SK-N-SH (cell line): ENCODE results near the gene TNFRSF11A. TPM values are rescaled to one million over a fixed set of nuclear protein-coding genes. Genes with fewer than 3 reads are reported as not detected.

Experiments
- CTCF ChIA-PET: fragments of 300-600, 350-600 bp; formaldehyde crosslinking; extraction: SDS; loops from one replicate; lab custom pipeline; 2021; lab: Yijun Ruan, JAX
- POLR2A ChIA-PET: fragments of 350-600 bp; sonication (Branson Sonifier 250); formaldehyde crosslinking; extraction: SDS; loops from one replicate; lab custom pipeline; 2020; ENCODE audit warnings: antibody characterized with exemption, inconsistent platforms; lab: Yijun Ruan, JAX
- DNase-seq: peaks from one replicate; pipeline ENCODE4 v3.0.0; 2012
- H2AFZ ChIP-seq: fragments of 200-600 bp; sonication (generic); 2 replicates; pipeline ENCODE4 v1.8.1; 2016; ENCODE audit warnings: antibody characterized with exemption, mild to moderate bottlenecking, low read depth
- H3F3A ChIP-seq: fragments of 200-600 bp; sonication (generic); replicated peaks from 2 replicates; pipeline ENCODE3; 2016; ENCODE audit warnings: antibody characterized with exemption, mild to moderate bottlenecking; ENCODE audit not compliant: insufficient read depth
- H3K27ac ChIP-seq, 2 experiments: fragments of 200-500 bp in 1 of 2; fragments of 200-600 bp in 1 of 2; sonication (Bioruptor generic) in 1 of 2; sonication (generic), shearing (Covaris generic) in 1 of 2; 2 replicates each; pipeline versions ENCODE4 v1.5.1 to v1.6.1; 2014 to 2016; ENCODE audit warnings: low read depth in 2 of 2, inconsistent platforms in 1 of 2, low read length in 1 of 2, mild to moderate bottlenecking in 1 of 2, mixed read lengths in 1 of 2
- H3K27me3 ChIP-seq: fragments of 200-600 bp; sonication (generic), shearing (Covaris generic); 2 replicates; pipeline ENCODE4 v1.6.1; 2016; ENCODE audit warnings: mixed run types; ENCODE audit not compliant: insufficient read depth
- H3K36me3 ChIP-seq, 2 experiments: fragments of 200-500 bp in 1 of 2; fragments of 200-600 bp in 1 of 2; sonication (Bioruptor generic) in 1 of 2; sonication (generic) in 1 of 2; replicated peaks in 1 of 2; 2 replicates each; pipeline versions ENCODE3 to v1.5.1; 2014 to 2016; ENCODE audit warnings: low read length in 1 of 2, mild to moderate bottlenecking in 1 of 2; ENCODE audit not compliant: insufficient read depth in 2 of 2, control insufficient read depth in 1 of 2
- H3K4me1 ChIP-seq, 2 experiments: fragments of 200-500 bp in 1 of 2; fragments of 200-600 bp in 1 of 2; sonication (Bioruptor generic) in 1 of 2; sonication (generic), shearing (Covaris generic) in 1 of 2; 2 replicates each; pipeline versions ENCODE4 v1.5.1 to v1.6.1; 2014 to 2016; ENCODE audit warnings: low read depth in 1 of 2, low read length in 1 of 2, mixed run types in 1 of 2; ENCODE audit not compliant: insufficient read depth in 2 of 2, control insufficient read depth in 1 of 2
- H3K4me2 ChIP-seq: fragments of 200-600 bp; sonication (generic), shearing (Covaris generic); 2 replicates; pipeline ENCODE4 v1.6.1; 2017; ENCODE audit warnings: mixed run types
- H3K4me3 ChIP-seq, 2 experiments: fragments of 200-500 bp in 1 of 2; fragments of 200-600 bp in 1 of 2; sonication (Bioruptor generic) in 1 of 2; sonication (generic), shearing (Covaris generic) in 1 of 2; 2 replicates each; pipeline versions ENCODE4 v1.5.1 to v1.8.1; 2014 to 2016; ENCODE audit warnings: low read depth in 2 of 2, inconsistent platforms in 1 of 2, low read length in 1 of 2, mild to moderate bottlenecking in 1 of 2, mixed read lengths in 1 of 2, moderate library complexity in 1 of 2
- H3K79me2 ChIP-seq: fragments of 200-600 bp; sonication (generic); 2 replicates; pipeline ENCODE4 v1.8.1; 2017; ENCODE audit warnings: mild to moderate bottlenecking; ENCODE audit not compliant: insufficient read depth
- H3K9ac ChIP-seq: fragments of 200-600 bp; sonication (generic); 2 replicates; pipeline ENCODE4 v1.6.1; 2017; ENCODE audit warnings: mixed run types
- H3K9me2 ChIP-seq: fragments of 200-600 bp; sonication (generic); 2 replicates; pipeline ENCODE4 v1.6.1; 2017; ENCODE audit warnings: mixed run types
- H3K9me3 ChIP-seq: fragments of 200-600 bp; sonication (generic); 2 replicates; pipeline ENCODE4 v1.6.1; 2017; ENCODE audit warnings: mixed run types, mild to moderate bottlenecking, moderate library complexity
- H4K20me1 ChIP-seq: fragments of 200-600 bp; sonication (generic); 2 replicates; pipeline ENCODE4 v1.6.1; 2017; ENCODE audit warnings: mild to moderate bottlenecking, mixed run types; ENCODE audit not compliant: insufficient read depth
- ELF1 ChIP-seq: IDR thresholded peaks from 2 replicates; pipeline ENCODE4 v1.4.0; 2012
- EP300 ChIP-seq, 2 experiments: IDR thresholded peaks; 2 replicates each; pipeline versions ENCODE4 v1.4.0 to v1.6.1; 2012; ENCODE audit warnings: borderline replicate concordance in 1 of 2, low read depth in 1 of 2, low read length in 1 of 2
- EZH2phosphoT487 ChIP-seq: fragments of 200-600 bp; sonication (generic); IDR thresholded peaks from 2 replicates; pipeline ENCODE4 v1.6.1; 2017; ENCODE audit warnings: low read depth, mixed run types, mild to moderate bottlenecking, antibody characterized with exemption, moderate library complexity, borderline replicate concordance
- FOSL2 ChIP-seq: IDR thresholded peaks from 2 replicates; pipeline ENCODE4 v1.4.0; 2012; ENCODE audit warnings: low read depth, mild to moderate bottlenecking, moderate library complexity, borderline replicate concordance
- GATA2 ChIP-seq: sonication (generic); formaldehyde crosslinking; IDR thresholded peaks from 2 replicates; pipeline ENCODE4 v1.5.0; 2020; ENCODE audit warnings: mild to moderate bottlenecking, missing genetic modification reagents
- JUND ChIP-seq: IDR thresholded peaks from 2 replicates; pipeline ENCODE4 v1.4.0; 2012
- MAX ChIP-seq: IDR thresholded peaks from 2 replicates; pipeline ENCODE4 v1.4.0; 2012; ENCODE audit warnings: low read depth
- MEF2A ChIP-seq: IDR thresholded peaks from 2 replicates; pipeline ENCODE4 v1.4.0; 2012; ENCODE audit warnings: low read depth, borderline replicate concordance
- RCOR1 ChIP-seq: fragments of 150-350 bp; IDR thresholded peaks from 2 replicates; pipeline ENCODE4 v1.6.1; 2017; ENCODE audit warnings: antibody characterized with exemption, low read length
- RFX5 ChIP-seq: IDR thresholded peaks from 2 replicates; pipeline ENCODE4 v1.6.1; 2012; ENCODE audit warnings: mild to moderate bottlenecking, improper control_type of control experiment, low read length
- TAF1 ChIP-seq: IDR thresholded peaks from 2 replicates; pipeline ENCODE4 v1.6.1; 2012; ENCODE audit warnings: low read depth, mild to moderate bottlenecking, low read length, moderate library complexity, borderline replicate concordance
- TEAD4 ChIP-seq: IDR thresholded peaks from 2 replicates; pipeline ENCODE4 v1.4.0; 2012; ENCODE audit warnings: mild to moderate bottlenecking, borderline replicate concordance; ENCODE audit not compliant: insufficient read depth
- YY1 ChIP-seq: IDR thresholded peaks from 2 replicates; pipeline ENCODE4 v1.4.0; 2012; ENCODE audit warnings: low read depth, mild to moderate bottlenecking
- WGBS: methylation state at CpG from one replicate; pipeline ENCODE4 v1.1.6; 2017; ENCODE audit warnings: low lambda C conversion rate; 5-methylcytosine and 5-hydroxymethylcytosine counted together
- polyA plus RNA-seq, 3 experiments: library from polyadenylated mRNA; depleted of rRNA; stranded (reverse); fragments of >200 nt; gene quantifications; 2 replicates each; pipeline ENCODE4 v1.2.3, GENCODE V29; 2012
- TF ChIP-seq, protein P1 (sequence below): IDR thresholded peaks from 2 replicates; pipeline ENCODE4 v1.6.1; 2012; ENCODE audit warnings: mild to moderate bottlenecking, low read depth, low read length, moderate library complexity

TNFRSF11A gene
- polyA plus RNA-seq, 1 of the 3 experiments (the other 2 are of a cell fraction), result 5.1 TPM

- TF ChIP-seq, protein P1, sequence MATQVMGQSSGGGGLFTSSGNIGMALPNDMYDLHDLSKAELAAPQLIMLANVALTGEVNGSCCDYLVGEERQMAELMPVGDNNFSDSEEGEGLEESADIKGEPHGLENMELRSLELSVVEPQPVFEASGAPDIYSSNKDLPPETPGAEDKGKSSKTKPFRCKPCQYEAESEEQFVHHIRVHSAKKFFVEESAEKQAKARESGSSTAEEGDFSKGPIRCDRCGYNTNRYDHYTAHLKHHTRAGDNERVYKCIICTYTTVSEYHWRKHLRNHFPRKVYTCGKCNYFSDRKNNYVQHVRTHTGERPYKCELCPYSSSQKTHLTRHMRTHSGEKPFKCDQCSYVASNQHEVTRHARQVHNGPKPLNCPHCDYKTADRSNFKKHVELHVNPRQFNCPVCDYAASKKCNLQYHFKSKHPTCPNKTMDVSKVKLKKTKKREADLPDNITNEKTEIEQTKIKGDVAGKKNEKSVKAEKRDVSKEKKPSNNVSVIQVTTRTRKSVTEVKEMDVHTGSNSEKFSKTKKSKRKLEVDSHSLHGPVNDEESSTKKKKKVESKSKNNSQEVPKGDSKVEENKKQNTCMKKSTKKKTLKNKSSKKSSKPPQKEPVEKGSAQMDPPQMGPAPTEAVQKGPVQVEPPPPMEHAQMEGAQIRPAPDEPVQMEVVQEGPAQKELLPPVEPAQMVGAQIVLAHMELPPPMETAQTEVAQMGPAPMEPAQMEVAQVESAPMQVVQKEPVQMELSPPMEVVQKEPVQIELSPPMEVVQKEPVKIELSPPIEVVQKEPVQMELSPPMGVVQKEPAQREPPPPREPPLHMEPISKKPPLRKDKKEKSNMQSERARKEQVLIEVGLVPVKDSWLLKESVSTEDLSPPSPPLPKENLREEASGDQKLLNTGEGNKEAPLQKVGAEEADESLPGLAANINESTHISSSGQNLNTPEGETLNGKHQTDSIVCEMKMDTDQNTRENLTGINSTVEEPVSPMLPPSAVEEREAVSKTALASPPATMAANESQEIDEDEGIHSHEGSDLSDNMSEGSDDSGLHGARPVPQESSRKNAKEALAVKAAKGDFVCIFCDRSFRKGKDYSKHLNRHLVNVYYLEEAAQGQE, result no peak
- TF ChIP-seq, all 33 proteins: peak for 0
Measured at GRCh38 chr18:62326646-62327348, 1.7 kb downstream of the TNFRSF11A start (continued).

- H3K9me2 ChIP-seq, result no peaks in the 10 kb centered on the region
- no peaks in the 10 kb centered on the region for H3K36me3 ChIP-seq
- H3K4me3 ChIP-seq, result no peak overlapping the region
- peaks cover 8 to 12% of the 10 kb centered on the region in 2 experiments; a peak in 2 of 4 replicates for H3K4me1 ChIP-seq
- DNase-seq, result no peak
- ChIA-PET POLR2A (no interaction called here), CTCF (no interaction called here)
- no peak overlapping the region for H2AFZ ChIP-seq
- no peak overlapping the region for H3K4me2 ChIP-seq
- TF ChIP-seq GATA2 (CRISPR knock-in tag), result no peak
- TF ChIP-seq YY1, result no peak
- no peak for TF ChIP-seq MEF2A
- TF ChIP-seq JUND, result no peak
- TF ChIP-seq RCOR1, result no peak
- TF ChIP-seq, protein P1, result no peak
- TF ChIP-seq ELF1, result no peak
- no peak for TF ChIP-seq EP300 (IDR thresholded peaks at IDR 0.05; ENCODE audit: borderline replicate concordance in 1 of 2, low read depth in 1 of 2, low read length in 1 of 2)
- no peak for TF ChIP-seq FOSL2
- no peak for TF ChIP-seq EZH2phosphoT487
- TF ChIP-seq RFX5, result no peak
- TF ChIP-seq TAF1, result no peak
- TF ChIP-seq TEAD4, result no peak
- TF ChIP-seq MAX, result no peak
- TF ChIP-seq, all 33 proteins: peak for 0
- 85% methylated on average over 7 of the region's 7 CpGs for WGBS
- H3K27me3 ChIP-seq, result no peaks in the 10 kb centered on the region
- H3K9ac ChIP-seq, result no peak overlapping the region
- no peak overlapping the region for H3K27ac ChIP-seq
- H3K9me3 ChIP-seq, result no peaks in the 10 kb centered on the region
- no peaks in the 10 kb centered on the region for H3K79me2 ChIP-seq
- no peaks in the 10 kb centered on the region for H4K20me1 ChIP-seq
- H3F3A ChIP-seq, result no peaks in the 10 kb centered on the region
Measured at GRCh38 chr18:62327977-62328376, 2.9 kb downstream of the TNFRSF11A start.
